Loucy (cell line): ENCODE results near the gene MTARC2.

Experiments used
- CTCF ChIP-seq: fragments of 200-600 bp; sonication (generic); conservative IDR thresholded peaks from 2 replicates; pipeline ENCODE4 v1.5.1; 2014; ENCODE audit warnings: mild to moderate bottlenecking, antibody characterized with exemption, low read length
- EZH2phosphoT487 ChIP-seq: fragments of 200-600 bp; IDR thresholded peaks from 2 replicates; pipeline ENCODE4 v1.6.1; 2018; ENCODE audit warnings: antibody characterized with exemption, mild to moderate bottlenecking, moderate library complexity, borderline replicate concordance

GRCh38 chr1:220755309-220755708 lies 7.2 kb downstream of the MTARC2 start:
- TF ChIP-seq CTCF = no peak; the same call in 1 of the 2 replicates
- TF ChIP-seq EZH2phosphoT487 = no peak
